ENCODE results near the gene PCNP.
"Not testable (repeated sequence)": the region's sequence is repeated elsewhere in the genome, so short reads cannot be mapped to it uniquely, and the experiment has no call there.

- TF ChIP-seq POLR2A, CTCF, EP300 (IDR thresholded peaks at IDR 0.05): not testable (repeated sequence)
Measured at GRCh38 chr3:101613014-101613413, 39.0 kb downstream of the PCNP start.

Data from tibial nerve (tissue), 4 donors.